Activated T-helper 17 cell treated with anti-CD3 and anti-CD28 coated beads, Interleukin-2, amount 50 U/mL, for 72 hours (primary cell): ENCODE data around the gene WDFY4. TPM values are rescaled to one million over a fixed set of nuclear protein-coding genes. Genes with fewer than 3 reads are reported as not detected.

Experiments
- ATAC-seq: fragments of 150-1000 bp; cut with Tn5 transposase; replicated peaks from 2 replicates; pipeline ENCODE4 v1.10.0; 2021; ENCODE audit warnings: mild to moderate bottlenecking, moderate library complexity
- H3K27ac Mint-ChIP-seq: one replicate; pipeline ENCODE4 v1.8.0; 2022; ENCODE audit warnings: mixed read lengths
- H3K27me3 Mint-ChIP-seq: one replicate; pipeline ENCODE4 v1.8.0; 2022; ENCODE audit warnings: mixed read lengths
- H3K36me3 Mint-ChIP-seq: one replicate; pipeline ENCODE4 v1.8.0; 2022; ENCODE audit warnings: low read depth, mild to moderate bottlenecking, mixed read lengths
- H3K4me1 Mint-ChIP-seq: one replicate; pipeline ENCODE4 v1.8.0; 2022; ENCODE audit warnings: mixed read lengths
- H3K4me3 Mint-ChIP-seq: one replicate; pipeline ENCODE4 v1.8.0; 2022; ENCODE audit warnings: mild to moderate bottlenecking, mixed read lengths
- H3K9me3 Mint-ChIP-seq: one replicate; pipeline ENCODE4 v1.8.0; 2022; ENCODE audit warnings: mixed read lengths
- total RNA-seq, 2 donors: library from RNA; stranded (reverse); gene quantifications; one replicate each; pipeline ENCODE4 v1.2.3, GENCODE V29; 2022

Gene WDFY4
- total RNA-seq, 2 donors from 2014 or later = 0.35 to 0.90 TPM

- peaks cover 9% of the 10 kb centered on the region for H3K9me3 Mint-ChIP-seq
- no peaks in the 10 kb centered on the region for H3K27me3 Mint-ChIP-seq
- H3K36me3 Mint-ChIP-seq = no peaks in the 10 kb centered on the region
- H3K4me1 Mint-ChIP-seq = peaks cover 7% of the 10 kb centered on the region
- no peak overlapping the region for H3K4me3 Mint-ChIP-seq
- no peak for ATAC-seq
- no peak overlapping the region for H3K27ac Mint-ChIP-seq
These were observed 114.0 kb downstream of the WDFY4 start for GRCh38 chr10:48798481-48799254.

GRCh38 chr10:48799341-48800006 is 114.8 kb downstream of the WDFY4 start:
- peak overlapping the region; percentile 87 for H3K27ac Mint-ChIP-seq
- peak overlapping the region; percentile 59 for H3K4me3 Mint-ChIP-seq
- H3K4me1 Mint-ChIP-seq = peaks cover 7% of the 10 kb centered on the region
- H3K27me3 Mint-ChIP-seq = no peaks in the 10 kb centered on the region
- no peaks in the 10 kb centered on the region for H3K36me3 Mint-ChIP-seq
- peaks cover 9% of the 10 kb centered on the region for H3K9me3 Mint-ChIP-seq
- ATAC-seq = no peak

- peak overlapping the region; percentile 87 for H3K27ac Mint-ChIP-seq
- peak overlapping the region; percentile 59 for H3K4me3 Mint-ChIP-seq
- no peaks in the 10 kb centered on the region for H3K36me3 Mint-ChIP-seq
- ATAC-seq = peak; percentile 46
- peaks cover 7% of the 10 kb centered on the region for H3K4me1 Mint-ChIP-seq
- H3K9me3 Mint-ChIP-seq = peaks cover 9% of the 10 kb centered on the region
- no peaks in the 10 kb centered on the region for H3K27me3 Mint-ChIP-seq
These were observed 115.5 kb downstream of the WDFY4 start for GRCh38 chr10:48800007-48800675.

GRCh38 chr10:48801001-48801421 is 116.3 kb downstream of the WDFY4 start:
- Mint-ChIP-seq H3K4me1 (peaks cover 7% of the 10 kb centered on the region), H3K36me3 (no peaks in the 10 kb centered on the region), H3K4me3 (peak overlapping the region; percentile 59), H3K27ac (no peak overlapping the region), H3K9me3 (peaks cover 9% of the 10 kb centered on the region), H3K27me3 (no peaks in the 10 kb centered on the region)
- ATAC-seq = no peak

GRCh38 chr10:48802611-48803071 is 118.0 kb downstream of the WDFY4 start:
- peaks cover 7% of the 10 kb centered on the region for H3K4me1 Mint-ChIP-seq
- ATAC-seq = peak; percentile 52

GRCh38 chr10:48803801-48804584 is 119.3 kb downstream of the WDFY4 start:
- Mint-ChIP-seq H3K36me3 (no peaks in the 10 kb centered on the region), H3K4me3 (no peak overlapping the region), H3K4me1 (peaks cover 7% of the 10 kb centered on the region), H3K9me3 (peaks cover 9% of the 10 kb centered on the region), H3K27me3 (peaks cover 6% of the 10 kb centered on the region), H3K27ac (no peak overlapping the region)
- no peak for ATAC-seq

More at GRCh38 chr10:48802611-48803071, 118.0 kb downstream of the WDFY4 start:
- H3K27ac Mint-ChIP-seq = no peak overlapping the region
- H3K36me3 Mint-ChIP-seq = no peaks in the 10 kb centered on the region
- H3K4me3 Mint-ChIP-seq = no peak overlapping the region
- H3K9me3 Mint-ChIP-seq = peaks cover 9% of the 10 kb centered on the region
- no peaks in the 10 kb centered on the region for H3K27me3 Mint-ChIP-seq

- Mint-ChIP-seq H3K4me1 (peaks cover 7% of the 10 kb centered on the region), H3K27me3 (peaks cover 6% of the 10 kb centered on the region), H3K36me3 (no peaks in the 10 kb centered on the region), H3K9me3 (peaks cover 6% of the 10 kb centered on the region), H3K27ac (no peak overlapping the region), H3K4me3 (no peak overlapping the region)
- ATAC-seq = no peak
These were observed 120.1 kb downstream of the WDFY4 start for GRCh38 chr10:48804740-48805182.

- Mint-ChIP-seq H3K9me3 (no peaks in the 10 kb centered on the region), H3K4me3 (no peak overlapping the region), H3K27me3 (peaks cover 6% of the 10 kb centered on the region), H3K4me1 (peaks cover 2% of the 10 kb centered on the region), H3K36me3 (no peaks in the 10 kb centered on the region), H3K27ac (no peak overlapping the region)
- ATAC-seq = no peak
These were observed 120.7 kb downstream of the WDFY4 start for GRCh38 chr10:48805411-48805810.

- Mint-ChIP-seq H3K4me3 (no peak overlapping the region), H3K36me3 (no peaks in the 10 kb centered on the region), H3K27ac (no peak overlapping the region), H3K9me3 (no peaks in the 10 kb centered on the region), H3K27me3 (peaks cover 6% of the 10 kb centered on the region), H3K4me1 (no peaks in the 10 kb centered on the region)
- ATAC-seq = no peak
These were observed 121.2 kb downstream of the WDFY4 start for GRCh38 chr10:48805848-48806247.

- no peak for ATAC-seq
- H3K27ac Mint-ChIP-seq = no peak overlapping the region
- peaks cover 6% of the 10 kb centered on the region for H3K27me3 Mint-ChIP-seq
- no peaks in the 10 kb centered on the region for H3K4me1 Mint-ChIP-seq
- no peaks in the 10 kb centered on the region for H3K9me3 Mint-ChIP-seq
- H3K4me3 Mint-ChIP-seq = no peak overlapping the region
- no peaks in the 10 kb centered on the region for H3K36me3 Mint-ChIP-seq
These were observed 121.7 kb downstream of the WDFY4 start for GRCh38 chr10:48806342-48806741.

GRCh38 chr10:48807791-48808470 is 123.3 kb downstream of the WDFY4 start:
- no peaks in the 10 kb centered on the region for H3K4me1 Mint-ChIP-seq
- H3K27me3 Mint-ChIP-seq = peaks cover 16% of the 10 kb centered on the region
- no peaks in the 10 kb centered on the region for H3K9me3 Mint-ChIP-seq
- H3K4me3 Mint-ChIP-seq = no peak overlapping the region
- no peaks in the 10 kb centered on the region for H3K36me3 Mint-ChIP-seq
- H3K27ac Mint-ChIP-seq = no peak overlapping the region
- no peak for ATAC-seq

- peaks cover 19% of the 10 kb centered on the region for H3K27me3 Mint-ChIP-seq
- no peak overlapping the region for H3K27ac Mint-ChIP-seq
- no peaks in the 10 kb centered on the region for H3K9me3 Mint-ChIP-seq
- no peak for ATAC-seq
- no peak overlapping the region for H3K4me3 Mint-ChIP-seq
- no peaks in the 10 kb centered on the region for H3K36me3 Mint-ChIP-seq
- no peaks in the 10 kb centered on the region for H3K4me1 Mint-ChIP-seq
These were observed 124.6 kb downstream of the WDFY4 start for GRCh38 chr10:48809261-48809660.

GRCh38 chr10:48811461-48811860 is 126.8 kb downstream of the WDFY4 start:
- no peak for ATAC-seq
- no peak overlapping the region for H3K27ac Mint-ChIP-seq
- H3K4me3 Mint-ChIP-seq = no peak overlapping the region
- H3K27me3 Mint-ChIP-seq = peaks cover 30% of the 10 kb centered on the region
- H3K36me3 Mint-ChIP-seq = no peaks in the 10 kb centered on the region
- H3K9me3 Mint-ChIP-seq = no peaks in the 10 kb centered on the region
- no peaks in the 10 kb centered on the region for H3K4me1 Mint-ChIP-seq
